GM03348 (cell line): ENCODE data around the gene ABHD6.
"Not testable (repeated sequence)": the region's sequence is repeated elsewhere in the genome, so short reads cannot be mapped to it uniquely, and the experiment has no call there.

ENCODE experiments used
- DNase-seq: peaks from one replicate; pipeline ENCODE4 v3.0.0; 2012; ENCODE audit warnings: low spot score

ABHD6 gene

GRCh38 chr3:58209933-58210332, 27.7 kb upstream of the ABHD6 start:
- DNase-seq, result no peak

GRCh38 chr3:58210761-58211460, 26.7 kb upstream of the ABHD6 start, which contains the start of gene DNASE1L3:
TSS of gene DNASE1L3 (minus strand) at chr3:58210972. CDS start at chr3:58210906, 66 bp downstream.
- DNase-seq, result no peak

GRCh38 chr3:58214484-58215316, 22.9 kb upstream of the ABHD6 start:
- DNase-seq, result no peak

- no peak for DNase-seq
Observed at GRCh38 chr3:58215317-58216025, 22.1 kb upstream of the ABHD6 start.

GRCh38 chr3:58216496-58217195, 20.9 kb upstream of the ABHD6 start:
- DNase-seq, result no peak

- DNase-seq, result peak; percentile 75
Observed at GRCh38 chr3:58217209-58217811, 20.3 kb upstream of the ABHD6 start.

- DNase-seq, result no peak
Observed at GRCh38 chr3:58218904-58219303, 18.7 kb upstream of the ABHD6 start.

GRCh38 chr3:58222161-58222724, 15.3 kb upstream of the ABHD6 start:
- no peak for DNase-seq

GRCh38 chr3:58223855-58224254, 13.7 kb upstream of the ABHD6 start:
- no peak for DNase-seq

GRCh38 chr3:58227933-58228332, 9.7 kb upstream of the ABHD6 start:
- not testable (repeated sequence) for DNase-seq

- DNase-seq, result no peak
Observed at GRCh38 chr3:58230876-58231552, 6.6 kb upstream of the ABHD6 start.

- DNase-seq, result no peak
Observed at GRCh38 chr3:58231666-58232065, 5.9 kb upstream of the ABHD6 start.

GRCh38 chr3:58234516-58234931, 3.1 kb upstream of the ABHD6 start:
- DNase-seq, result peak; percentile 52

- no peak for DNase-seq
Observed at GRCh38 chr3:58235970-58236369, 1.6 kb upstream of the ABHD6 start.

GRCh38 chr3:58236527-58237237, 910 bp upstream of the ABHD6 start:
- peak; percentile 37 for DNase-seq

- DNase-seq, result peak; percentile 78
Observed at GRCh38 chr3:58237941-58238681, 519 bp downstream of the ABHD6 start.

- DNase-seq, result no peak
Observed at GRCh38 chr3:58238830-58239229, 1.2 kb downstream of the ABHD6 start.

- DNase-seq, result no peak
Observed at GRCh38 chr3:58241306-58242044, 3.9 kb downstream of the ABHD6 start.

- DNase-seq, result no peak
Observed at GRCh38 chr3:58242340-58242739, 4.7 kb downstream of the ABHD6 start.
